Smooth muscle cell (in vitro differentiated cells): ENCODE data around the gene TBXA2R. TPM values are rescaled to one million over a fixed set of nuclear protein-coding genes. Genes with fewer than 3 reads are reported as not detected.

Experiments
- DNase-seq: peaks from one replicate; lab custom pipeline; 2025; ENCODE audit not compliant: unreplicated experiment; lab: John Stamatoyannopoulos, UW
- H2AFZ ChIP-seq: fragments of 200-600 bp; sonication (generic); 2 replicates; pipeline ENCODE4 v1.6.0; 2016; ENCODE audit warnings: antibody characterized with exemption, low read depth, mild to moderate bottlenecking
- H3F3A ChIP-seq: fragments of 200-600 bp; sonication (generic); 2 replicates; pipeline ENCODE4 v1.6.0; 2017; ENCODE audit warnings: antibody characterized with exemption, low read depth
- H3K27ac ChIP-seq: fragments of 200-600 bp; sonication (generic); 2 replicates; pipeline ENCODE4 v1.5.1; 2016; ENCODE audit warnings: low read depth, mild to moderate bottlenecking
- H3K27me3 ChIP-seq: fragments of 200-600 bp; sonication (generic); 2 replicates; pipeline ENCODE4 v1.6.1; 2016; ENCODE audit warnings: low read depth, mild to moderate bottlenecking
- H3K36me3 ChIP-seq: fragments of 200-600 bp; sonication (generic); 2 replicates; pipeline ENCODE4 v1.5.1; 2016; ENCODE audit warnings: low read depth
- H3K4me1 ChIP-seq: fragments of 200-600 bp; sonication (generic); 2 replicates; pipeline ENCODE4 v1.5.1; 2016; ENCODE audit warnings: low read depth
- H3K4me2 ChIP-seq: fragments of 200-600 bp; sonication (generic); 2 replicates; pipeline ENCODE4 v1.6.0; 2016; ENCODE audit warnings: mild to moderate bottlenecking
- H3K4me3 ChIP-seq: fragments of 200-600 bp; sonication (generic); 2 replicates; pipeline ENCODE4 v1.5.1; 2016; ENCODE audit warnings: mild to moderate bottlenecking
- H3K79me2 ChIP-seq: fragments of 200-600 bp; sonication (generic); 2 replicates; pipeline ENCODE4 v1.6.0; 2016; ENCODE audit warnings: low read depth, mild to moderate bottlenecking
- H3K9ac ChIP-seq: fragments of 200-600 bp; sonication (generic); 2 replicates; pipeline ENCODE4 v1.6.0; 2016; ENCODE audit warnings: low read depth
- H3K9me3 ChIP-seq: fragments of 200-600 bp; sonication (generic); replicated peaks from 2 replicates; pipeline ENCODE4 v1.5.1; 2016; ENCODE audit warnings: low read depth
- H4K20me1 ChIP-seq: fragments of 200-600 bp; sonication (generic); 2 replicates; pipeline ENCODE4 v1.6.0; 2016; ENCODE audit warnings: low read depth
- WGBS: methylation state at CpG from one replicate; pipeline ENCODE4 v1.1.7; 2016; ENCODE audit warnings: low lambda C conversion rate; 5-methylcytosine and 5-hydroxymethylcytosine counted together
- polyA plus RNA-seq: library from polyadenylated mRNA; unstranded; fragments of >200 nt; fragmentation: Nextera tagmentation; extraction: Ambion mirVana; gene quantifications from 2 replicates; pipeline ENCODE4 v1.2.1, GENCODE V29; 2016
- total RNA-seq: library from RNA; depleted of rRNA; stranded (reverse); fragments of >200 nt; gene quantifications from 2 replicates; pipeline ENCODE4 v1.2.3, GENCODE V29; 2014
- TF ChIP-seq, protein P1 (sequence below): fragments of 200-600 bp; sonication (generic); IDR thresholded peaks from 2 replicates; pipeline ENCODE4 v1.5.1; 2017; ENCODE audit warnings: borderline replicate concordance, mild to moderate bottlenecking, antibody characterized with exemption; ENCODE audit not compliant: insufficient read depth, poor library complexity, severe bottlenecking

TBXA2R gene
- total and polyA plus RNA-seq, 2 experiments from 2014 or later, result 1.7 to 9.3 TPM

DNA sequence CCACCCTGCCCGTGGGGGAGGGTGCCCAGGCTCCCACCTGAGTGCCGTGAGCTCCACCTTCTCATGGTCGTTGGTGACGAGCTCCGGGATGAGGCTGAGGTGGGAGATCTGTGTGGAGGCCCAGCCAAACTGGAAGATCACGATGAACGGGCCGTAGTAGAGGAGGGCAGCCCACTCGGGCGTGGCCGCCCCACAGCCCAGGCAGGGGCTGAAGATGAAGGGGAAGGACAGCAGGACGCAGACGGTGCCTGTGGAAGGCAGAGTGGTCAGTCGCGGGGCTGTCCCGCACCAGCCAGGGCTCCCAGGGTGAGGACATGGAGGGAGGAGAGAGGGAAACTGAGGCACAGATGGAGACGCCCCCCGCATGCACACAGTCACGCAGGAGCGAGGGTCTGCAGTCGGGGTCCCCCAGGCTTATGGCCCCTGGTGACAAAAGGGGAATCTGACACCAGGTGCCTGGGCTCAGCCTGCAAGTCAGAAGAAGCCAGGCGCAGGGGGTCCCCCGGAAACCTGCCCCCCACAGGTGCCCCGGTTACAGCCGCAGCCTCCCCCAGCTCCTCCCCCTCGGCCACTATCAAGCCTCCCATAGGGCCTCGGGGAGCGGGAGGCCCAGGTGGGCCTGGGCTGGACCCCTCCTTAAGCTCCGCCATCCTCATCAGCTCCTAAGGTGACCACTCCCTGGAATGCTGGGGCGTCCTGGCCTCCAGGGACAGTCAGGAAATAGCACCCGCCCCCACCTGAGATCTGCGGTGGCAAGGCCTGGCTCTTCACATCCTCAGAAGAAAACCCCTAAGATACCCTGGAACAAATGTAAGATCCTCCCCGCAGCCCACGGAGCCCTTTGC lies 55.5 kb downstream of the TBXA2R start:
- H3K79me2 ChIP-seq, result peaks cover 25% of the 10 kb centered on the region
- no peak overlapping the region for H3K4me2 ChIP-seq
- H4K20me1 ChIP-seq, result peaks cover 49% of the 10 kb centered on the region
- TF ChIP-seq, protein P1, sequence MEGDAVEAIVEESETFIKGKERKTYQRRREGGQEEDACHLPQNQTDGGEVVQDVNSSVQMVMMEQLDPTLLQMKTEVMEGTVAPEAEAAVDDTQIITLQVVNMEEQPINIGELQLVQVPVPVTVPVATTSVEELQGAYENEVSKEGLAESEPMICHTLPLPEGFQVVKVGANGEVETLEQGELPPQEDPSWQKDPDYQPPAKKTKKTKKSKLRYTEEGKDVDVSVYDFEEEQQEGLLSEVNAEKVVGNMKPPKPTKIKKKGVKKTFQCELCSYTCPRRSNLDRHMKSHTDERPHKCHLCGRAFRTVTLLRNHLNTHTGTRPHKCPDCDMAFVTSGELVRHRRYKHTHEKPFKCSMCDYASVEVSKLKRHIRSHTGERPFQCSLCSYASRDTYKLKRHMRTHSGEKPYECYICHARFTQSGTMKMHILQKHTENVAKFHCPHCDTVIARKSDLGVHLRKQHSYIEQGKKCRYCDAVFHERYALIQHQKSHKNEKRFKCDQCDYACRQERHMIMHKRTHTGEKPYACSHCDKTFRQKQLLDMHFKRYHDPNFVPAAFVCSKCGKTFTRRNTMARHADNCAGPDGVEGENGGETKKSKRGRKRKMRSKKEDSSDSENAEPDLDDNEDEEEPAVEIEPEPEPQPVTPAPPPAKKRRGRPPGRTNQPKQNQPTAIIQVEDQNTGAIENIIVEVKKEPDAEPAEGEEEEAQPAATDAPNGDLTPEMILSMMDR, result no peak
- no peak overlapping the region for H3K4me3 ChIP-seq
- no peak overlapping the region for H2AFZ ChIP-seq
- no peaks in the 10 kb centered on the region for H3K4me1 ChIP-seq
- H3K36me3 ChIP-seq, result no peaks in the 10 kb centered on the region
- no peaks in the 10 kb centered on the region for H3F3A ChIP-seq
- H3K9me3 ChIP-seq, result no peaks in the 10 kb centered on the region
- no peak overlapping the region for H3K27ac ChIP-seq
- no peaks in the 10 kb centered on the region for H3K27me3 ChIP-seq
- DNase-seq, result no peak
- no peak overlapping the region for H3K9ac ChIP-seq
- WGBS, result 97% methylated on average over 34 of the region's 34 CpGs

DNA sequence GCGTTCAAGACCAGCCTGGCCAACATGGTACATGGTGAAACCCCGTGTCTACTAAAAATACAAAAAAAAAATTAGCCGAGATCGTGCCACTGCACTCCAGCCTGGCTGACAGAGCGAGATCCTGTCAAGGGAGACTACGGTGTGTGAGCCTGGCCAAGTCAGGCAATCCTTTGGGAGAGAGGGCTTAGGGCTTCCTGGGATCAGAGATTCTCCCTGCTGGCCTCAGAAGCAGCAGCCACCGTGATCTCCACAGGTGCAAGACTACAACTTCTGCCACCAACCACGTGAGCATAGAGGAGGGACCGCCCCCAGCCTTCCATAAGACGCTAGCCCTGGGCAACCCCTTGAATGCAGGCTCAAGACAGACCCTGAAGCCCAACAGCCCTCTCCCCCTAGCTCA lies 56.9 kb downstream of the TBXA2R start:
- H2AFZ ChIP-seq, result no peak overlapping the region
- no peaks in the 10 kb centered on the region for H3F3A ChIP-seq
- H3K4me2 ChIP-seq, result no peak overlapping the region
- TF ChIP-seq, protein P1, result no peak
- WGBS, result 97% methylated on average over 10 of the region's 10 CpGs
- H3K36me3 ChIP-seq, result no peaks in the 10 kb centered on the region
- DNase-seq, result no peak
- H3K9me3 ChIP-seq, result no peaks in the 10 kb centered on the region
- H3K27me3 ChIP-seq, result no peaks in the 10 kb centered on the region
- H3K9ac ChIP-seq, result no peak overlapping the region
- no peak overlapping the region for H3K4me3 ChIP-seq
- H3K79me2 ChIP-seq, result peaks cover 11% of the 10 kb centered on the region
- H4K20me1 ChIP-seq, result peaks cover 49% of the 10 kb centered on the region
- no peaks in the 10 kb centered on the region for H3K4me1 ChIP-seq
- no peak overlapping the region for H3K27ac ChIP-seq

DNA sequence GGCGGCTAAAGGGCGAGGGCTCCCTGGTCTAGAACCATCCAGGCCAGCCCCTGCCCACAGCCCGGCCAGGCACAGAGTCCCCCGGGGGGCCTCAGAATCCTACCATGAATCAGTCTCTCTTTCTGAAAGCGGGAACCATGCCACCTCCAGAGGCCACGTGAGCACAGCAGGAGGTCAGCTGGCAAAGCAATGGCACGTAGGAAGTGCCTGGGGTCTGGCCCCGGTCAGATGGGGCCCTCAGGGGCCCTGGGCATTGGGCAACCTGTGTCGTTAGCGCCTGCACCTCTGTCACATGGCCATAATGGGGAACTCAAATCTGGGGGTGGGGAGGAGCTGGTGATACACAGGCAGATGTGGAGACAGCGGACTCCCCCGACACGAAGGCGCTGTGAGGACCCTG lies 58.1 kb downstream of the TBXA2R start:
- Histone ChIP-seq H3K9me3 (no peaks in the 10 kb centered on the region), H3K4me1 (no peaks in the 10 kb centered on the region), H3K79me2 (no peaks in the 10 kb centered on the region), H3K36me3 (no peaks in the 10 kb centered on the region), H3K9ac (no peak overlapping the region), H2AFZ (no peak overlapping the region), H4K20me1 (peaks cover 45% of the 10 kb centered on the region), H3K4me3 (no peak overlapping the region), H3K27ac (no peak overlapping the region), H3K4me2 (no peak overlapping the region), H3K27me3 (no peaks in the 10 kb centered on the region), H3F3A (no peaks in the 10 kb centered on the region)
- WGBS, result 96% methylated on average over 14 of the region's 14 CpGs
- TF ChIP-seq, protein P1, result no peak
- DNase-seq, result no peak
